Gastroesophageal sphincter (tissue), 4 donors: ENCODE results near the gene NFAT5. TPM values are rescaled to one million over a fixed set of nuclear protein-coding genes. Genes with fewer than 3 reads are reported as not detected.

ENCODE experiments used
- ATAC-seq: fragments of 150-250 bp; one replicate; pipeline ENCODE4 v1.9.1; 2016; ENCODE audit warnings: mild to moderate bottlenecking, moderate library complexity
- H3K27ac ChIP-seq, 4 donors: fragments of 200-600 bp; sonication (generic) in 3 of 4; 1 replicate in 3 of 4; 2 replicates in 1 of 4; pipeline ENCODE4 v1.5.1; 2016 to 2019
- H3K27me3 ChIP-seq: fragments of 200-600 bp; sonication (generic); one replicate; pipeline ENCODE4 v1.5.1; 2019
- H3K36me3 ChIP-seq, 2 donors: fragments of 200-600 bp; sonication (generic); one replicate each; pipeline ENCODE4 v1.5.1; 2019; ENCODE audit warnings: control low read depth in 1 of 2
- H3K4me1 ChIP-seq, 3 donors: fragments of 200-600 bp; sonication (generic); 1 replicate in 2 of 3; 2 replicates in 1 of 3; pipeline ENCODE4 v1.5.1; 2016 to 2019; ENCODE audit warnings: control low read depth in 2 of 3
- H3K4me3 ChIP-seq, 2 donors: fragments of 200-600 bp; sonication (generic); one replicate each; pipeline ENCODE4 v1.5.1; 2019; ENCODE audit warnings: mild to moderate bottlenecking in 1 of 2, moderate library complexity in 1 of 2
- H3K9me3 ChIP-seq, 3 donors: fragments of 200-600 bp; sonication (generic); one replicate each; pipeline ENCODE4 v1.5.1; 2017 to 2019; ENCODE audit warnings: control low read depth in 2 of 3
- CTCF ChIP-seq, 4 experiments: fragments of 200-600 bp in 2 of 4; fragments of 450-650 bp in 2 of 4; sonication (generic) in 1 of 4; IDR thresholded peaks; one replicate each; pipeline ENCODE4 v1.5.1; 2017 to 2019; ENCODE audit warnings: antibody characterized with exemption in 4 of 4, mild to moderate bottlenecking in 2 of 4, moderate library complexity in 2 of 4
- EP300 ChIP-seq: sonication (generic); formaldehyde crosslinking; IDR thresholded peaks from one replicate; pipeline ENCODE4 v1.6.1; 2017; ENCODE audit warnings: antibody characterized with exemption, mild to moderate bottlenecking
- POLR2A ChIP-seq, 2 donors: fragments of 450-650 bp; IDR thresholded peaks; one replicate each; pipeline ENCODE4 v1.6.1; 2017; ENCODE audit warnings: antibody characterized with exemption in 2 of 2, mild to moderate bottlenecking in 2 of 2, moderate library complexity in 1 of 2
- POLR2AphosphoS5 ChIP-seq: sonication (generic); formaldehyde crosslinking; IDR thresholded peaks from one replicate; pipeline ENCODE4 v1.6.1; 2017; ENCODE audit warnings: antibody characterized with exemption
- WGBS, 2 donors: methylation state at CpG; one replicate each; pipeline ENCODE4 v1.1.5; 2018; ENCODE audit warnings: low coverage in 1 of 2; 5-methylcytosine and 5-hydroxymethylcytosine counted together
- total RNA-seq, 4 donors: library from RNA; depleted of rRNA; stranded (reverse); fragments of >200 nt; gene quantifications; one replicate each; pipeline ENCODE4 v1.1.0, GENCODE V29; 2016

Gene NFAT5
- total RNA-seq, 4 donors from 2014 or later = 43.8 to 79.1 (median 59.5) TPM

DNA sequence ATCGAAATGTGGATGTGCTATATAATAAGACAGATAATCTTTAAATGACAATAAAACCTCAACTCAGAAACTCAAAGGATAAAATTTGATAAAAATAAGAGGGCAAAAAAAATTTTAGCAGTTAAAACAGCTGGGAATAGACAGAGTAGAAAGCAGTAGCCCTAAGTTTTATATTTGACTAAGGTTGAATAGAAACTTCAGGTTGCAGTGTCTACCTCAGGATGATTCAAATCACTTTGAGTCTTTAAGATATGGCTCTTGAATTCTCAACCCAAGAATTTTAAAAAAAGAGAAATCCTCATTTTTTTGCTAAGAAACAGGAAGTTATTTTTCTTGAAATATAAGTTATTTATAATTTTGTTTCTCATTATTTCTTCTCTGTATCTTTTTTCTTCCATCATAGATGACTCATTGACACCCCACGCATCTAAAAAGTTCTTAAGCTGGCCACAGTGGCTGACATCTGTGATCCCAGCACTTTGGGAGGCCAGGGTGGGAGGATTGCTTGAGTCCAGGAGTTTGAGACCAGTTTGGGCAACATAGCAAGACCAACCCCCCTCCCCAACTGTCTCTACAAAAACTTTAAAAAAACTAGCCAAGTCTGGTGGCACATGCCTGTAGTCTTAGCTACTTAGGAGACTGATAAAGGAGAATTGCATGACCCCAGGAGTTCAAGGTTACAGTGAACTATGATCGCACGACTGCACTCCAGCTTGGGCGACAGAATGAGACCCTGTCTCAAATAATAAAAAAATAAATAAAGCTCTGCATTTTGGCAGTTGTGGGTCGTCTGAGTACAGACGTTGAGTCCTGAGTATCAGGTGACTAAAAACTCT is 23.9 kb downstream of the NFAT5 start:
- peaks cover 0 to 86% (median 4%) of the 10 kb centered on the region in 3 donors for H3K4me1 ChIP-seq
- no peak for ATAC-seq
- no peaks in the 10 kb centered on the region for H3K9me3 ChIP-seq
- H3K27ac ChIP-seq = no peak overlapping the region
- no peak for TF ChIP-seq POLR2A (IDR thresholded peaks at IDR 0.05)
- no peak for TF ChIP-seq POLR2AphosphoS5
- no peak for TF ChIP-seq CTCF (IDR thresholded peaks at IDR 0.05)
- TF ChIP-seq EP300 = no peak
- no peak overlapping the region for H3K4me3 ChIP-seq
- H3K27me3 ChIP-seq = no peaks in the 10 kb centered on the region
- 68 to 71% methylated on average over 6 to 7 of the region's 7 CpGs for WGBS, 2 donors
- H3K36me3 ChIP-seq = no peaks in the 10 kb centered on the region

DNA sequence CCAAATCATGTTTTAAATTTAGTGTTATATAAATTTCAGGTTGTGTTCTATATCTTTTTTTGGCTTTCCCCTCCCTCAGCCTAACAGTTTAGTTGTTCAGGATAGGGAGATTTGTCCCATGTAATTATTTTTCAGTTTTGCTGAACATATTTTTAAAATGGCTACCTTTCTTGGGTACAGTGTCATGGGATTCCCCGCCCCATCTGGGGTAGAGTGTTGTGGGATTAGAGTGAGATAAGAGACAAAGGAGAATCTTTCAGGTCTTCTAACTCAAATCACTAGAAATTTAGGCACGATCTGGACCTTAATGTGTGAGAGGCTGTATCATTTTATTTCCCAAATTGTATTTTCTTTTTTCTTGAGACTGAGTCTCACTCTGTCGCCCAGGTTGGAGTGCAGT is 24.8 kb downstream of the NFAT5 start:
- H3K27ac ChIP-seq = no peak overlapping the region
- peaks cover 0 to 86% (median 10%) of the 10 kb centered on the region in 3 donors for H3K4me1 ChIP-seq
- H3K9me3 ChIP-seq = no peaks in the 10 kb centered on the region
- TF ChIP-seq EP300 (no peak), POLR2AphosphoS5 (no peak), POLR2A (IDR thresholded peaks at IDR 0.05) (no peak), CTCF (IDR thresholded peaks at IDR 0.05) (no peak)
- H3K4me3 ChIP-seq = no peak overlapping the region
- 80 to 90% methylated on average over 3 of the region's 3 CpGs for WGBS, 2 donors
- no peak for ATAC-seq
- no peaks in the 10 kb centered on the region for H3K36me3 ChIP-seq
- no peaks in the 10 kb centered on the region for H3K27me3 ChIP-seq

GRCh38 chr16:69593751-69594255 is 28.0 kb downstream of the NFAT5 start:
- Histone ChIP-seq H3K27ac (no peak overlapping the region), H3K9me3 (no peaks in the 10 kb centered on the region), H3K27me3 (no peaks in the 10 kb centered on the region), H3K36me3 (no peaks in the 10 kb centered on the region), H3K4me3 (no peak overlapping the region), H3K4me1 (peaks cover 0 to 87% (median 10%) of the 10 kb centered on the region in 3 donors)
- TF ChIP-seq CTCF (IDR thresholded peaks at IDR 0.05) (no peak), POLR2A (IDR thresholded peaks at IDR 0.05) (no peak), EP300 (no peak), POLR2AphosphoS5 (no peak)
- 95 to 98% methylated on average over 4 of the region's 4 CpGs for WGBS, 2 donors
- ATAC-seq = no peak

DNA sequence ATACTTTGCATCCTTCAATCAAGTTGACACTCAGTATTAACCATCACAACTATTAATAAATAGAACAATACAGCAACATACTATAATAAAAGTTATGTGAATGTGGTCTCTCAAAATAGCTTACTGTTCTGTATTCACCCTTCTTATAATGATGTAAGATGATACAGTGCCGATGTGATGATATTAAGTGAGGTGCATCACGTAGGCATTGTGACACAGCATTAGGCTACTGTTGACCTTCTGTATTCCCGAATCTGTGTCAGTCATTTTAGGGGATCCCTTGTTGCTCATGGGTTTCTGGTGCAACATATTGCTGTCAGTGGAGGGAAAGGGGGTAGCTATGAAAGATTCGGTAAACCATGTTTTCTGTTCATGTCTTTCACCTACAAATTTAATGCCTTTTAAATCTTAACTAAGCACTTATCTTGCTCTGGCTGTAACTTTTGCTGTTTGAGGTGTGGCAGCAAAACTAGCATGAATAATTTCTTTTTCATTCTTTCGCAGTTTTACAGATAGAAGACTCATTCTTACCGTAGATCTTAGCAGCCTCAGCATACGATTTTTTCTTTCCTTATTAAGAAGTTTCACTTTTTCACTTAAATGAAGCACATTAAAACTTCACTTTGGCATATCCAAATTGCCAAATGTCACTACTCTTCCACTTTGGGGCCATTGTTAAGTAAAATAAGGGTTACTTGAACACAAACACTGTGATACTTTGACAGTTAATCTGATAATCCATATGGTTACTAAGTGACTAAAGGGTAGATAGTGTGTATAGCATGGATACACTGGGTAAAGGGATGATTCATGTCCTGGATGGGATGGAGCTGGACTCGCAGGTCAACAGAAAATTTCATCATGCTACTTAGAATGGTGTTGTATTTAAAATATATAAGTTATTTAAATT is 29.6 kb downstream of the NFAT5 start:
- TF ChIP-seq CTCF (IDR thresholded peaks at IDR 0.05) (no peak), EP300 (no peak), POLR2A (IDR thresholded peaks at IDR 0.05) (no peak), POLR2AphosphoS5 (no peak)
- ATAC-seq = no peak
- peaks cover 0 to 88% (median 10%) of the 10 kb centered on the region in 3 donors for H3K4me1 ChIP-seq

More for the DNA sequence above, 29.6 kb downstream of the NFAT5 start:
- no peak overlapping the region for H3K27ac ChIP-seq
- H3K36me3 ChIP-seq = no peaks in the 10 kb centered on the region
- H3K9me3 ChIP-seq = no peaks in the 10 kb centered on the region
- WGBS, 2 donors = 72 to 82% methylated on average over 8 of the region's 8 CpGs
- H3K4me3 ChIP-seq = no peak overlapping the region
- no peaks in the 10 kb centered on the region for H3K27me3 ChIP-seq
